Thoracic aorta (tissue), 2 donors: Measurements from ENCODE around the gene IAH1. TPM values are rescaled to one million over a fixed set of nuclear protein-coding genes. Genes with fewer than 3 reads are reported as not detected.
A peak's percentile ranks its signal among the peaks of the same experiment; 100 is the strongest.
"Not testable (repeated sequence)": the region's sequence is repeated elsewhere in the genome, so short reads cannot be mapped to it uniquely, and the experiment has no call there.

Source experiments
- ATAC-seq: fragments of 150-250 bp; one replicate; pipeline ENCODE4 v1.8.0; 2017; ENCODE audit warnings: low read depth; ENCODE audit not compliant: insufficient number of reproducible peaks, low FRiP score
- DNase-seq: peaks from one replicate; pipeline ENCODE4 v3.0.0-alpha.2; 2020; ENCODE audit warnings: low spot score
- H3K27ac ChIP-seq, 2 donors: fragments of 200-600 bp; sonication (generic); 1 replicate in 1 of 2; 2 replicates in 1 of 2; pipeline ENCODE4 v1.5.1; 2016; ENCODE audit warnings: mild to moderate bottlenecking in 2 of 2, moderate library complexity in 2 of 2
- H3K27me3 ChIP-seq: fragments of 200-600 bp; sonication (generic); replicated peaks from 2 replicates; pipeline ENCODE4 v1.6.0; 2016; ENCODE audit warnings: mild to moderate bottlenecking; ENCODE audit not compliant: insufficient read depth
- H3K36me3 ChIP-seq: fragments of 200-600 bp; sonication (generic); one replicate; pipeline ENCODE4 v1.5.1; 2016
- H3K4me1 ChIP-seq, 2 donors: fragments of 200-600 bp; sonication (generic); 1 replicate in 1 of 2; 2 replicates in 1 of 2; pipeline versions ENCODE4 v1.5.1 to v1.6.0; 2016; ENCODE audit warnings: low read depth in 2 of 2, mild to moderate bottlenecking in 1 of 2; ENCODE audit not compliant: control insufficient read depth in 1 of 2
- H3K4me3 ChIP-seq: fragments of 200-600 bp; sonication (generic); 2 replicates; pipeline ENCODE4 v1.5.1; 2016; ENCODE audit warnings: mild to moderate bottlenecking
- H3K9me3 ChIP-seq: fragments of 200-600 bp; sonication (generic); 2 replicates; pipeline ENCODE4 v1.5.1; 2016
- CTCF ChIP-seq: fragments of 200-600 bp; sonication (generic); IDR thresholded peaks from one replicate; pipeline ENCODE4 v1.5.1; 2019; ENCODE audit warnings: antibody characterized with exemption
- total RNA-seq, 2 donors: library from RNA; depleted of rRNA; stranded (reverse); fragments of >200 nt; gene quantifications; one replicate each; pipeline versions ENCODE4 v1.1.0 to v1.2.3, GENCODE V29; 2016

The IAH1 gene
- total RNA-seq, 2 donors from 2014 or later, result 48.1 to 53.6 TPM

DNA sequence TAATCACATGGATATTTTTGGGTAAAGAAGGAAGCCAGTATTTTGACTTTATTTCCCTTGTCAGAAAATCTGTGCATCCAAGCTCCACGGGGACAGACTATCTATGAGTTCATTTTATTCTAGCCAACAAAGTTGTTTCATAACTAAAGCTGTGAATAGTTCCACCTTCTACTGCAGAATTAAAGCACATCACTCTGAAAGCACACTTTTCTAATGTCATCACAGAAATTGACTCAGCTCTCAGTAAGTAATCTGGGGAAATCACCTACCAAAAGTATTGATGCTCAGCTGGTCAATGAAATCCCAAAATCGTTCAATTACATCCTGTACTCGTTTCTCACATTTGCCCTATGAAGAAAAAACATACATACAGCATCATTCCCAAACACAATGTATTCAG, 19.1 kb downstream of the IAH1 start:
- Histone ChIP-seq H3K9me3 (no peaks in the 10 kb centered on the region), H3K4me3 (no peak overlapping the region), H3K36me3 (peaks cover 29% of the 10 kb centered on the region), H3K4me1 (peaks cover under 1 to 6% of the 10 kb centered on the region in 2 donors), H3K27me3 (no peaks in the 10 kb centered on the region), H3K27ac (no peak overlapping the region)
- TF ChIP-seq CTCF, result no peak
- no peak for ATAC-seq
- no peak for DNase-seq

GRCh38 chr2:9494081-9494480, 19.7 kb downstream of the IAH1 start:
- Histone ChIP-seq H3K27me3 (no peaks in the 10 kb centered on the region), H3K4me1 (peaks cover 4 to 12% of the 10 kb centered on the region in 2 donors), H3K9me3 (no peaks in the 10 kb centered on the region), H3K27ac (no peak overlapping the region), H3K4me3 (no peak overlapping the region), H3K36me3 (peaks cover 29% of the 10 kb centered on the region)
- no peak for TF ChIP-seq CTCF
- ATAC-seq (no peak), DNase-seq (no peak)

DNA sequence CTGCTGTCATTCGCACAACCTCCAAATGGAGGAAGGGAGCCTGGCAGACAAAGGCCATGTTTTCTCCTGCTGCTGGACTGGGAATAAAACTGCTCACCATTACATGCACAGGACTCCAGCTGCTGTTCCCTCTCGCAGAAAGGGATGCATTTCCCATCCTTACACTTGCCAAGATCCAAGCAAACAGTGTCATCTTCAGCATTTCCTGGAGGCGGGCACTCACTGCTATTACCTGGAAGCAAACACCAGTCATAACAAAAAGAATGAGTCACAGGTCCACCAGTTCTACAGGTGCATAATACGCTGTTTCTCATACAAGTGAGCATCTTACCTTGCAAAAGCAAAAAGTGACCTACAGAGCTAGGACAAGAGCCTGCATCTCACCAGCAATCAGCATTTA, 22.7 kb downstream of the IAH1 start:
- DNase-seq (no peak), ATAC-seq (no peak)
- Histone ChIP-seq H3K36me3 (peaks cover 20% of the 10 kb centered on the region), H3K27me3 (no peaks in the 10 kb centered on the region), H3K9me3 (no peaks in the 10 kb centered on the region), H3K4me3 (no peak overlapping the region), H3K27ac (no peak overlapping the region), H3K4me1 (peaks cover 4 to 21% of the 10 kb centered on the region in 2 donors)
- no peak for TF ChIP-seq CTCF

GRCh38 chr2:9498210-9498609, 23.9 kb downstream of the IAH1 start:
- no peak for TF ChIP-seq CTCF
- H3K4me1 ChIP-seq, result peaks cover 4 to 21% of the 10 kb centered on the region in 2 donors
- no peak for DNase-seq
- H3K27me3 ChIP-seq, result no peaks in the 10 kb centered on the region
- no peak overlapping the region for H3K4me3 ChIP-seq
- ATAC-seq, result peak; percentile 79
- H3K36me3 ChIP-seq, result peaks cover 18% of the 10 kb centered on the region
- H3K27ac ChIP-seq, result peak overlapping the region; percentile 28 to 54
- H3K9me3 ChIP-seq, result no peaks in the 10 kb centered on the region

DNA sequence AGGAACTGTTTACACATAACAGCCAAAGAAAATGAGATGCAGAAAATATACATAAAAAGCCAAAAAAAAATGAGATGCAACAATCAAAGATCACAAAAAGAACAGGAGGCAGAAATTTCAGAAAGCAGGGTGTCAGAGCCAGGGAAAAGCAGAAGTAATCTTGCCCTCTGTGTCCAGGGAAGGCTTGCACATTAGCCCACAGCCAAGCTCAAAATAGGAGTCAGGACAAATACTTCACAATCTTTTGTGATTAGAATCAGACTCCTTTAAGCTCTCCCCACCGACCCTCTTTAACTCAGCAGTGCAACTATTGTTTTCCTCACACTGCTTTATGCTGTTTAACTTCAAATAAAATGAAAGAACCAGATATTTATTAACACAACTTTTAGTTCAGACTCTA, 34.6 kb downstream of the IAH1 start:
- ATAC-seq, result no peak
- Histone ChIP-seq H3K36me3 (peaks cover 21% of the 10 kb centered on the region), H3K27me3 (no peaks in the 10 kb centered on the region), H3K27ac (peak overlapping the region in 1 of 2 donors; percentile 64), H3K9me3 (no peaks in the 10 kb centered on the region), H3K4me3 (no peak overlapping the region), H3K4me1 (peaks cover 13 to 19% of the 10 kb centered on the region in 2 donors)
- TF ChIP-seq CTCF, result no peak
- DNase-seq, result no peak

- not testable (repeated sequence) for H3K27ac ChIP-seq
- H3K36me3 ChIP-seq, result peaks cover 15% of the 10 kb centered on the region
Observed at GRCh38 chr2:9513946-9514345, 39.6 kb downstream of the IAH1 start.

More at GRCh38 chr2:9513946-9514345, 39.6 kb downstream of the IAH1 start:
- DNase-seq, H3K27me3 ChIP-seq, H3K9me3 ChIP-seq, ATAC-seq, H3K4me3 ChIP-seq: not testable (repeated sequence)
- peaks cover 6 to 12% of the 10 kb centered on the region in 2 donors for H3K4me1 ChIP-seq
